Left cardiac atrium (tissue), 4 donors: ENCODE results near the gene RARB. TPM values are rescaled to one million over a fixed set of nuclear protein-coding genes. Genes with fewer than 3 reads are reported as not detected.

Source experiments
- ATAC-seq, 2 donors: fragments of 200-7000 bp; cut with Tn5 transposase; one replicate each; pipeline ENCODE4 v1.9.1; 2020; ENCODE audit warnings: mild to moderate bottlenecking in 2 of 2, moderate library complexity in 2 of 2
- DNase-seq: peaks from one replicate; pipeline ENCODE4 v3.0.0-alpha.2; 2020
- intact Hi-C, 2 donors: fragments of 100-400 bp; cut with DNase I; formaldehyde crosslinking; loops; one replicate each; pipeline versions ENCODE4 v1.14.1 to v1.15.1; 2022 to 2023
- total RNA-seq, 2 donors: library from RNA; stranded (reverse); fragmentation: NEBNext Ultra II Directional; extraction: Animal tissue kit (Norgen Biotek cat#: 25700); gene quantifications; one replicate each; pipeline ENCODE4 v1.2.1, GENCODE V29; 2021
- donor health status: DM: no; HTN: yes; CAD: no.
- donor health status: DM: no; HTN: yes; CAD: no; lungs with severe emphysema.
- donor health status: DM: yes; HTN: yes; CAD: no.
- donor health status: Dilated cardiomyopathy.

Gene RARB
- total RNA-seq, 2 donors from 2014 or later = 12.1 to 24.1 TPM

DNA sequence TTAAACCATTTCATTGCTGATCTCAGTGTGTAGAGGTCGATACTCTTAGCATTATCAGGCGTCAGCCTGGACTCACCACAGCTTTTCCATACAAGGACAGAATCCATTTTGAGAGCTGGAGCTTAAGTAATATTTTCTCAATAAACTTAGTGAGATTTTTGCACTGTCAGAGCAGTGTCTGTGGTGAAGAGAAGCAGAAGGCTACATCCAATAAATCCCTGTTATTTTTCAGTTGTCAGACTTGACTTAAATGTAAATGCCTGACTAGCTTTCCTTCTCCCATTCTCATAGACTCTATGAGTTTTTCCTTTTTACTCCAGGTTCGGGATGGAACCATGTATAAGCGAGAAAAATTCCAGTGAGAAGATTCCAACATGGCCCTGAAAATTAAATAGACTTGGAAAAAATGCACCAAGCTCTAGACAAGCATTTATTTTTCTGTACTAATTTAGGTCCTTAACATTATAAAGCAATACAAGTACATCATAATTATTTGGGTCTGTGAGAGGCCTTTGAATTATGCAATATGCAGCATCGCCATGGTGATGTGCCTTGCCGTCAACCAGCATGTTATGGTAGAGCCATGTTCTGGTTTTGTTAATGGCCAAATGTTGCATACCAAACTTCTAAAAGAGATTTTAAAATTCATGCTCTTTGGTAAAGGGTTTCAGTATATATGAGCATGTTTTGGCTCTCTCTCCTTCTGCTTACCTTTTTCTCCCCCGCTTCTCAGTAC is 62.0 kb downstream of the RARB start:
- ATAC-seq (no peak), DNase-seq (no peak)
- intact Hi-C loops = no loop called here

DNA sequence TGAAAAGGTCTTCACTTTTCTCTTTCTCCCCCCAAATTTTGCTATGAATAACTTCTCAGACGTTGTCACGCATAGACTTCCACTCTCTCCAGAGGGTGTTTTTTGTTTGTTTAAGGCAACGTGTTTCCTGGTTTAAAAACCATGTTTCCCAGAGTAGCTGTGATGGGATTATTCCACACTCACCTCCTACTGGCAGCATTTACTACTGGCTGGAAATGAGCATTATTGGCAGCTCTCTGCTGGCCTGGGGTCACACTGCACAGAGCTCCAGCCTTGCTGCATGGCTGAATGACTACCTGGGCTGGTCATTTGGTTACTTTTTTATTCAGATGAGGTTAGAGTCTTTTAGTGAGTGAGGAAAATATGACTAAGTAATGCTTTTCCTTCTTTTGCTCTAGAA is 65.2 kb downstream of the RARB start:
- DNase-seq = no peak
- no peak for ATAC-seq
- intact Hi-C loops = no loop called here

DNA sequence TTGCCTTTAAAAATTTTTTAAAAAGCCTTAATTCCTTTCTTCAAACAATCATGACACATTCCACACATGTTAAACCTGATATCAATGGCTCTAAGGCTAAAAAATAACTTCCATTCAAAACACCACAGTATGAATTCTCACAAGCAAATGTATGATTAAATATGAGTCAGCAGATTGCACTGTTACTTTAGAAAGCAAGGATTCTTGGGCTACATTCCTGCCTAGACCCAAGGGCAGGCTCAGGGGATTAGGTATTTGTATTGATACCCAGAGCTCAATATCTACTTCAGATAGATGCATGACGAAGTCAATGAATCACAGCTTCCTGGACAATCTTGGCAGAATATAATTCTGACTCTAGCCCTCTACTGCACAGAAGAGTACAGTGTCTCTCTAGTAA is 65.7 kb downstream of the RARB start:
- intact Hi-C loops = no loop called here
- no peak for ATAC-seq
- no peak for DNase-seq

DNA sequence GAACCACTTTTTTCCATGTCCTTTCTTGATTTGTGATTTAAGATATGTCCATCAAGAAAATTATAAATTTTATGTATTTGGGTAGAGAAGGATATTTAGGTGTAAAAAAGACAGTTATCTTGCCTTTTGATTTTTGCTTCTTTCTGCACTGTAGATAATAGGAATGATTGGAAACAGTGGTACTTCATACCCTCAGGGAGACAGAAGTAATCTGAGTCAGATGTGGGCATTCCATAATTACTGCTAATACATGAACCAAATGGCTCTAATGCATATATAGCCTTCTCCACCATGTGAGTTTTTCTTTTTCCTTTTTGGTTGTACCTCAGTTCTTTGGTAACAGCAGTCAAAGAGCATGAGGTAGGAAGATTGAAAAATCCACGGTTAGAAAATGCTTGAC is 67.2 kb downstream of the RARB start:
- DNase-seq (no peak), ATAC-seq (no peak)
- intact Hi-C loops = no loop called here

DNA sequence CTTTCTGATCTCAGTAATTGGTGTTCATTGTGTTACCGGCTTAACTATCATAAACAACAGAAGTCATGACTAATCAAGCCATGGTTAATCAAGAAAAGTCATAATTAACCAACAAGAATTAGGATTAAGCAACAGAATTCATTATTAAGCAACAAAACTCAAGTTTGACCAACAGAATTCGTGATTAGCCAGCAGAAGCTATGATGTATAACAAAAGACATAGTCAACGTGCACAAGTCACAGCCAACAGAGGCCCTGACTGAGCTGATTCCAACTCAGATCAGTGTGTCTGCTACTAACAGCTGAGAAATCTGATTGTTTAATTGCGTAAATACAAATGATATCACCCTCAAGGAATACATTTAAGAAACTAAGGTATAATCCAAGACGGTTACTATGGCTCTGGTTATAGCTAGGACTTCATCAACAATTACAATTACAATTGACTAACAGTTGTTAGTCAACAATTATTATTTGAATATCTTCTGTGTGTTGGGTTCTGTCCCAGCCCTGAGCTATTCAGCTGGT is 67.7 kb downstream of the RARB start:
- ATAC-seq (no peak), DNase-seq (no peak)
- intact Hi-C loops = no loop called here

DNA sequence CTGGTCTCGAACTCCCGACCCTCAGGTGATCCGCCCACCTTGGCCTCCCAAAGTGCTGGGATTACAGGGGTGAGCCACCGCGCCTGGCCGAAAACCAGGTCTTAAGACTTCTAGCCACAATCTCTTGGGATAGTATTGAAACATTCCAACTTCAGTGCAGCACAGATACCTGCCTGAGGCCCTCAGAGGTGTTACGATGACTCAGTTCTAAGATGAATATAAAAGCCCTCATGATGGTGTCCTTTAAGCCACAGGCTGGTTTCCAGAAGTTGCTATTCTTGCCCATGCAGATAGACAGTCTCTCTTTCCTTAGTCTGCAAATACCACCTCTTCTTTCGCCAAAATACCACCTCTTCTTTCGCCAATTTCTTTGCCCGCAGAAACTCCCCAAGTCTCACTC is 69.0 kb downstream of the RARB start:
- ATAC-seq (no peak), DNase-seq (no peak)
- intact Hi-C loops = no loop called here

DNA sequence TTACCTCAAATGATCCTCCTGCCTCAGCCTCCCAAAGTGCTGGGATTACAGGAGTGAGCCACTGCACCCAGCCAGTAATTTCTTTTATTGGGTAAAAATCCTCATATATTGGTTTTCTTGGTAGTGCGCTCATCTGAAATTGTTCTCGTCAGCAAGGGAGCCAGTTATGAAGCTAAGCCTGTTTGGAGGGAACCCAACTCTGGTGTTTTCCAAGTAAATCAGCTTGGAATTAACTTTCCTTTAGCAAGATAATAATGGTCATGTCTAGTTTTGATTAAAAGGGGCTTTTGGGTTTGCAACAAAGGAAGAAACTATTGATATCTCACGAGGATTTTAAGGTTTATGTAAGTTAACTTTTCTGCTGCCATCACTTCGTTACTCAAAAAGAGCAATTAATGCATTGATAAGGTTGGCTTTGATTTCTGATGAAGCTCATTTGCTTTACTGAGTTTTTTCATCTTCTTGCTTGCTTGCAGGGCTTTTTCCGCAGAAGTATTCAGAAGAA is 72.7 kb downstream of the RARB start:
- ATAC-seq (peak in 1 of 2 donors; percentile 20), DNase-seq (no peak)
- intact Hi-C loops = no loop called here

DNA sequence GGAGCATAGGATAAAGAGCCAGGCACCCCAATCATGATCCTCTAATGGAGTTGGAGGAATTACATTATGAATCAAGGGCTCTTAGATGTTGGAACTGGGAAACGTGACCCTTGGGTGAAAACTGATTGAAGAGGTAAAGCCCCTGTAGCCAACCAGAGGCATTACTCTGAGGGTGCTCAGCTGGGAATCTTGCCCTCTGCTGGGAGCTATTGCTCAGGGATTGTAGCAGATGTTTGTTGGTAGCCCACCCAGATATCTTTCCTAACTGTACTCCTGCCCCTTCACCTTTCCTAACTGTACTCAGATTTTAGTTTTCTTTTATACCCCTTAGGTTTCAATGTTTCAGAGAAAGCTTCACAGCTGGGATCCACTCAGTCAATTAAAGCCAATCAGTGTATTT is 74.2 kb downstream of the RARB start:
- ATAC-seq = no peak
- intact Hi-C loops = no loop called here
- DNase-seq = no peak

DNA sequence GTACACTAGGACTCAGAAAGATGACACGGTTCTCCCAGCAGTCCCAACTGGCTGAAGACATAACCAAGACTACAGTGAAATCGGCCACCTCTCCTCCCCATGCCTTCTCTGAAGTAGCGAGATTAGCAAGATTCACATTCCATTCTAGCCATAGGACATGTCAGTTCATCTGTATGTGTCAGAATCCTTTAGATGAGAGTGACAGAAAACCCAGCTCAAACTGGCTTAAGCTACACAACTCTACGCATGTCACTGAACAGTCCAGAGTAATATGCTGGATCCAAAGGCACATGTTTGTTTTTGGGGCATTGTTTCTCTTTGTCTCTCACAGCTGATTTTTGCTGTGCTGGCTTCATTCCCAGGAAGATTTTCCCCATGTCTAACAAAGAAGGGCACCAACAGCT is 75.8 kb downstream of the RARB start:
- intact Hi-C loops = no loop called here
- ATAC-seq (no peak), DNase-seq (no peak)

DNA sequence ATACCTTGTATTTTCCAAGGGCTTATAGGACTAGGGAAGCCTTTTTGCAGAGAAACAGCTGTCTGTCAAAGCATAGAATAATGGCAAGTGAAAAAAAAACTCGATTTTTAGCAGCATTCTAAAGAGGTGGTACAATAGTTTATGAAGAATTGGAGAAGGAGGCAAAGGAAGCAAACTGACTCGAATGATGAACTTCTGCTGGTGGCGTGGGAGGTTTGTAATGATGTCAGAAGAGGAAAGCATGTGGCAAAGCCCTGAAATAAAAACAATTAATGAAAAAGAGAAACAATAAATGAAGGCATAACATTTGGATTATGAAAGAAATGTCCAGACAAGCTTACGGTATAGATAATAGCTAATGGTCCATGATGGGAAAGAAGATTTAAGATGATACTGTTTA is 77.5 kb downstream of the RARB start:
- ATAC-seq (no peak), DNase-seq (no peak)
- intact Hi-C loops = no loop called here

DNA sequence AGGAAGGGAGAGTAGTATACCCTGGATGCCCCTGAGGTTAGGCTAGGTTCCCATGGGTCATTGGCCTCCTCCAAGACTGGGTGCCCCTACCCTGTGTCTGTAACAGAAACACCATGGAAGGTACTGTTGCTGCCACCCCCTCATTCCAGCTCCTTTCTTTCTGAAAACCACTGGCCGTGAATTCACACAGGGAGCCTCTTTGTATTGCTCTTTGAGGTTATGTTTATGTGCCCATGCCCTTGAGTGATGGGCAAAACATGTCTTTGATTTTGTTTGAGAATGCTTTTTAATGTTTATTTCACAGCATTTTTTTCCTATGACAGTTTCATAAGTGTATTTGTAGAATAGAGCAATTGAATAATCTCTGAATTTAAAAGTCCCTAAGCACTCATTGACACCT is 79.7 kb downstream of the RARB start:
- intact Hi-C loops = no loop called here
- DNase-seq (no peak), ATAC-seq (no peak)

DNA sequence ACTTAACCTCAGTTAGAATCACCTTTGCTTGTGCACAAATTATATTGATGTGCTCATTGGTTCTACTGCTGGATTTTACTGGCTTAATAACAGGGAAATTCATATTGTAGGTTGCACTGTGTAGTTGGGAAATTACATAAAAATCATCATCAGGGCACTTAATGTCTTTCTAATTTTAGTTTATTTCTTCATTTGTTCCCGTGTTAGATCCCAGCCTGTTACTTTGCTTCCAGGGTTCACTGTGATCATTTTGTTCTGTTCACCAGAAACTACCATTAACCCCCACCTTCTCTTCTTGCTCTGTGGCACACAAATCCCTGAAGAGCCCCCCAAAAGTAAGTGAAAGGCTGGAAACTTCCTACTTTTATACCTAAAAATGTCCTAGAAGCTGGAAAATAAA is 80.4 kb downstream of the RARB start:
- DNase-seq (no peak), ATAC-seq (no peak)
- intact Hi-C loops = no loop called here

DNA sequence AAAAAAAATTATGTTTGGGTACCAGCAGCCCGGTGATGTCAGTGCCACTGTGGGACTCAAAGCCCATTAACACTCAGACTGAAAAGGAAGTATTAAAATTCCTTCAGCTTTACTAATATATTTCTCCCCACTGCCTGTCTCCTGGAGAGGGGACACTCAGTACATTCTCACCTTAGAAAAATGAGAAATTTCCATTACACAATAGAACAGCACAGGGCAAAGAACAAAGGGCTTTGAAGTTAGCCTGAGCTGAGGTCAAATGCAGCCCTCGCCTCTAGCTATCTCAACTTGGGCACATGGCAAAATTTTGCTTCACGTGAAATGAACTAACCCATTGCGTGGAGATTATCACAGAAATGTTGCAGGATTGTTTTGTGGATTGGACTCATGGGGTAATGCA is 80.8 kb downstream of the RARB start:
- intact Hi-C loops = no loop called here
- no peak for DNase-seq
- ATAC-seq = peak in 1 of 2 donors; percentile 54

DNA sequence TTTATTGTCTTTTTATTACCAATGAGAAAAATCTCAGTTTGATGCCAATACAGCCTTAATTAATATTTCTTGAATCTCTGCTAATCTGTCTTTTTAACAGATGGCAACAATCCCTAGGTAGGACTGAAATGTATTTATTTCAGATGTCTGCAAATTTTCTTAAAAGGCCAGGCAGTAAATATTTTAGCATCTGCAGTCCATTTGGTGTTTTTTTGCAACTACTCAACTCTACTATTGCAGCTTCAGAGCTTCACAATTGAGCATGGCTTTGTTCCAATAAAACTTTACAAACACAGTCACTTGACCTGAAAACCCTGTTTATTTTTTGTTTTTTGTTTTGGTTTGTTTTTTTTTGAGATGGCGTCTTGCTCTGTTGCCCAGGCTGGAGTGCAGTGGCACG is 82.7 kb downstream of the RARB start:
- no peak for DNase-seq
- intact Hi-C loops = no loop called here
- ATAC-seq = no peak

DNA sequence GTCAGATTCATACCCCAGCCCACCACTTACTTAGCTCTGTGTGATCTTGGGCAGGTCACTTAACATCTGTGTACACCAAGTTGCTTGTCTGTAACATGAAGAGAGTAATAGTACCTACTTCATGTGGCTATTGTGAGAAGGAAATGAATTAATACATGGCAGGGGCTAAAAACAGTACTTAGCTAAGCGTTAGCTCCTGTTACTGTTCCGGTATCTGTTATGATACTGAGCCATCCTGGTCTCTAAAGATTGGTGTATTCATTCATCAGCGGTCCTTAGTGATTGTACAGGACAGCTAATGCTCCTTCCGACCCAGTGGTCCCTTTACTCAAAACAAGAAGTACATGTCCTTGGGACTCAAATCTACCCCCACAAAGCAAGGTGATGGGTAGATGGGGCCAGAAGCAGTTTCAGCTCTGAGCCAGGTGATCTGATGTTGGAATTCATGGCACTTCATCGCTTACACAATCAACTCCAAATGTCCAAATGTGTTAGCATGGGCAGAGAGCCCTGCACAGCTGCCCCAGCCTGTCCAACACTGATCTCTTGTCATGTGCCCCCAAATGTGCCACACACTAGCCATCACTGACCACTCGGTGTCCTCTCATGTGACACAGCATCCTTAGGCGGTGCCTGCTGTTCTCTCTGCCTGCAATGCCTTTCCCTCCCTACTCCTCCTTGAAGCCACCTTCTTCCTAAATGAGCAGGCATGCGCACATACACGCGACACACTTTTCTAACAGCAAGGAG is 84.1 kb downstream of the RARB start:
- no peak for ATAC-seq
- intact Hi-C loops = no loop called here
- no peak for DNase-seq

DNA sequence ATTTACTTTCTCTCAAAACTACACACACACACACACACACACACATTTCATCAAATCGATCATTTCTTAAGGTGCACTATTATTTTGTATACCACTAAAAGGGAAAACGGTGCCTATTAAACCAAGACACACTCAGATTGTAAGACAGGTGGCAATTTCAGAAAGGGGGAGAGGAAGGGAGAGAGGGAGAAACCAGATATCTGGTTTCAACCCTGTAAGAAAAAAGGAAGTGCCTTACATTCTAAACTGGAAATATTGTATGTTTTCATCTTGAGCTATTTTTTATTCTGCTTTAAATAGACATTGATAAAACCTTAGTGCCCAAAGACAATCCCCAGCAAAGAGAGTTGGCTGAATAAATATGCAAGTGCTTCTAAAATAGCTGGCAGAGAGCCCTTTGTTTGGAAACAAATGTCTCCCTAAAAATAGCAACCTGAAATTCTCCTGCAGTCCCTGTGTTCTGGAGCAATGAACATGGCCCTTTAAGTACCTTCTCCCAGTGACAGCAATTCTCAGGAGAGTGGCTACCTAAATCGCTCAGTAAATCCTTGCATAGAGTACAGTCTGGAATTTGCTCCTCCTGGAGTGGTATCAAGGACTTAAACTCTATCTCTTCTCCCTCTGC is 85.7 kb downstream of the RARB start:
- DNase-seq (no peak), ATAC-seq (peak; percentile 48 to 79)
- intact Hi-C loops = no loop called here

DNA sequence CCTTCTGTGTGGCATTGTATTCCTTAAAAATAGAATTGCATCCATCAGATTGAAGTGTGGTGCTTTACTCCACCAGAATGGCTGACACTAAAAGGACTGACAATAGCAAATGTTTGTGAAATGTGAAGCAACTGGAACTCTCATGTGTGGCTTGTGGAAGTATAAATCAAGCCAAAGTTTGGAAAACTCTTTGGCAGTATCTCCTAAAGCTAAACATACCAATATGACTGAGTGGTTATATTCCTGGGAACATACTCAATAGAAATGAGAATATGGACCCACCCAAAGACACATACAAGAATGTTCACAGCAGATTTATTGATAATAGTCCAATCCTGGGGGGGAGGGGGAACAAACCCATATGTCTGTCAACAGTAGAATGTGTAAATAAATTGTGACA is 87.1 kb downstream of the RARB start:
- no peak for DNase-seq
- intact Hi-C loops = loop anchor here in 1 of 2 donors (5.0 kb wide), 1 partner anchor 553 kb away; no protein-coding TSS in a partner anchor
- no peak for ATAC-seq

DNA sequence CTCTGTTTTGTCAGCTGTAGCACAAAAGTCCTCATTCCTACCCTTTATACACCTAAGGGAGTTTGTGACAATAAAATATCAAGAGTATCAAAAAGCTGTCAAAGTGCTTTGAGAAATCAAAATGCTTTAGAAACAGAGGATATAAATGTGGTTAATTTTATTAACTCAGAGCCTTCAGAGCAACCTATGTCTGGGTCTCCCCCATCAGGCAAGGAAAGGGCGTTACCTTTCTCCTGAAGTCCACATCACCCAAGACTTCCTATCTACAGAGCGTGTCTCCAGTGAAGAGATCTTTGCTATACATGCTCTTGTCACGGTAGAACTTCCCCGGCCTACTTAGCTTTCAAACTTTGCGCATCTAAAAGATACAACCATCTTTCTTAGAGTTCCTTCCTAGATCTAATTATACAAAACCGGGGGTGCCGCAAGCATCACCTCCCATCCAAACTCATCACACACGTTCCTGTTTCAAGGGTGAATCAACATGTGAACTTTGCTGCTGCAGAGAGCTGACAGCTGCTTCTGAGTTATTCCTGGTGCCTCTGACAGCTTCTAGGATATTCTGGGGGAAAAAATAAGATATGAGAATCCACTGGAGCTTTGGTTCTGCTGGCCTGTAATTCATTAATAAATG is 93.0 kb downstream of the RARB start:
- intact Hi-C loops = no loop called here
- DNase-seq = no peak
- peak in 1 of 2 donors; percentile 30 for ATAC-seq

DNA sequence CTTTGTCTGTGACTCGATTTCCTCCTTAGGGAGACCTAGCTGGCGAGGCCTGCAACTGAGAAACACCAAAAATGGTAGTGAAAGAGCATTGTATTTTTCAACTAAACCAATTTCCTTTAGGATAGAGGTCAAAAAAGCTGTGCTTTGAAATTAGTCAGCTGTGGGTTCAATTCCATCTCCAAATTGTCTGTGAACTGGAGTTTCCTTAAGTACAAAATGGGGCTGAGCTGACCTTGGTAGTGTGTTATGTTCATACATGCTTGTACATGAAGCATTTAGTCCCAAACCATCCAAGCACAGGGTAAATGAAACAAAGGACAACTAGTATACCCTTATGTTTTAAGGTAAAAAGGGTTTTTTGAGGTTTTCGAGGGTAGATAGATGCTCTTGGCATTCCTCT is 99.3 kb downstream of the RARB start:
- intact Hi-C loops = no loop called here
- ATAC-seq (no peak), DNase-seq (no peak)

DNA sequence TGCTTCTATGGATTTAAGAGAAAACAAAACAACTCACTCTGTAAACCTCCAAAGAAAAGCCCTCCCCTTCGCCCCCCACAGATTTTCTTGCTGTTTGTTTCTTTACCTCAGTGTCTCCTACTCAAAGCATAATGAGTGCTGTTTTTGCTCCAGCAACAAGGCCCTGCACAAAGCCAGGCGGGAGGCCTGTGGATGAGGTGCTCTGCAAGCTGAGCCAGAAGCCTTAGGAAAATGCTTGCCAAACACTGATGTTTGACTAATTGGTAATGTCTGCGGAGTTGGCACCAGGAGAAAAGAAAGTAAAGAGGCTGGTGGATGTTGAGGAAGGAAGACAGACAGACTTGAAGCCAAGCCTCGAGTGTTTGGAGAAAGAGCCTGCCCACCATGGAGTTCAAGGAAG is 99.7 kb downstream of the RARB start:
- DNase-seq = no peak
- ATAC-seq = peak in 1 of 2 donors; percentile 45
- intact Hi-C loops = no loop called here
